Stomach (tissue), 4 donors: ENCODE results near the gene KCNH5.

Experiments used
- CTCF ChIP-seq, 7 experiments: fragments of 450-650 bp in 4 of 7; fragments of 200-600 bp in 3 of 7; sonication (generic) in 3 of 7; IDR thresholded peaks; one replicate each; pipeline ENCODE4 v1.5.1; 2016 to 2019; ENCODE audit warnings: antibody characterized with exemption in 7 of 7, control low read depth in 2 of 7, mild to moderate bottlenecking in 1 of 7
- EP300 ChIP-seq: sonication (generic); formaldehyde crosslinking; IDR thresholded peaks from one replicate; pipeline ENCODE4 v1.6.1; 2017; ENCODE audit warnings: antibody characterized with exemption
- POLR2A ChIP-seq, 4 donors: fragments of 450-650 bp; IDR thresholded peaks; one replicate each; pipeline ENCODE4 v1.6.1; 2016; ENCODE audit warnings: antibody characterized with exemption in 4 of 4, control low read depth in 2 of 4, mild to moderate bottlenecking in 1 of 4, moderate library complexity in 1 of 4
- POLR2AphosphoS5 ChIP-seq, 3 donors: sonication (generic); formaldehyde crosslinking; IDR thresholded peaks; one replicate each; pipeline ENCODE4 v1.6.1; 2016; ENCODE audit warnings: antibody characterized with exemption in 3 of 3

- TF ChIP-seq POLR2AphosphoS5 (IDR thresholded peaks at IDR 0.05) (no peak), CTCF (IDR thresholded peaks at IDR 0.05) (no peak), POLR2A (IDR thresholded peaks at IDR 0.05) (no peak), EP300 (no peak)
Measured at GRCh38 chr14:62778310-62778709, 266.9 kb downstream of the KCNH5 start.
